Peyer's patch (tissue), 4 donors: Measurements from ENCODE around the gene GFPT2. TPM values are rescaled to one million over a fixed set of nuclear protein-coding genes. Genes with fewer than 3 reads are reported as not detected.

ENCODE experiments used
- DNase-seq, 3 donors: peaks; one replicate each; pipeline ENCODE4 v3.0.0-alpha.2; 2017 to 2019
- H3K27ac ChIP-seq, 4 donors: fragments of 200-600 bp; sonication (generic); one replicate each; pipeline ENCODE4 v1.5.1; 2016 to 2019
- H3K27me3 ChIP-seq, 2 donors: fragments of 200-600 bp; sonication (generic); one replicate each; pipeline ENCODE4 v1.5.1; 2019
- H3K36me3 ChIP-seq, 3 donors: fragments of 200-600 bp; sonication (generic); one replicate each; pipeline ENCODE4 v1.5.1; 2016 to 2019
- H3K4me1 ChIP-seq, 4 donors: fragments of 200-600 bp; sonication (generic); one replicate each; pipeline ENCODE4 v1.5.1; 2016 to 2019
- H3K4me3 ChIP-seq, 4 donors: fragments of 200-600 bp; sonication (generic); 1 replicate in 3 of 4; 2 replicates in 1 of 4; pipeline ENCODE4 v1.5.1; 2016 to 2019; ENCODE audit warnings: mild to moderate bottlenecking in 1 of 4
- H3K9me3 ChIP-seq, 4 donors: fragments of 200-600 bp; sonication (generic); one replicate each; pipeline ENCODE4 v1.5.1; 2016 to 2019; ENCODE audit warnings: mild to moderate bottlenecking in 1 of 4
- POLR2A ChIP-seq, 2 donors: fragments of 450-650 bp; IDR thresholded peaks; one replicate each; pipeline ENCODE4 v1.5.1; 2017; ENCODE audit warnings: antibody characterized with exemption in 2 of 2, mild to moderate bottlenecking in 2 of 2, moderate library complexity in 2 of 2
- total RNA-seq, 4 donors: library from RNA; depleted of rRNA; stranded (reverse); fragments of >200 nt; gene quantifications; one replicate each; pipeline ENCODE4 v1.1.0, GENCODE V29; 2016
- TF ChIP-seq, protein P1 (sequence below), 6 experiments: fragments of 450-650 bp in 4 of 6; fragments of 200-600 bp in 2 of 6; sonication (generic) in 1 of 6; IDR thresholded peaks; one replicate each; pipeline ENCODE4 v1.5.1; 2017 to 2019; ENCODE audit warnings: antibody characterized with exemption in 6 of 6, mild to moderate bottlenecking in 3 of 6, moderate library complexity in 1 of 6

GFPT2 gene
- total RNA-seq, 4 donors from 2014 or later: 4.9 to 86.6 (median 13.1) TPM

DNA sequence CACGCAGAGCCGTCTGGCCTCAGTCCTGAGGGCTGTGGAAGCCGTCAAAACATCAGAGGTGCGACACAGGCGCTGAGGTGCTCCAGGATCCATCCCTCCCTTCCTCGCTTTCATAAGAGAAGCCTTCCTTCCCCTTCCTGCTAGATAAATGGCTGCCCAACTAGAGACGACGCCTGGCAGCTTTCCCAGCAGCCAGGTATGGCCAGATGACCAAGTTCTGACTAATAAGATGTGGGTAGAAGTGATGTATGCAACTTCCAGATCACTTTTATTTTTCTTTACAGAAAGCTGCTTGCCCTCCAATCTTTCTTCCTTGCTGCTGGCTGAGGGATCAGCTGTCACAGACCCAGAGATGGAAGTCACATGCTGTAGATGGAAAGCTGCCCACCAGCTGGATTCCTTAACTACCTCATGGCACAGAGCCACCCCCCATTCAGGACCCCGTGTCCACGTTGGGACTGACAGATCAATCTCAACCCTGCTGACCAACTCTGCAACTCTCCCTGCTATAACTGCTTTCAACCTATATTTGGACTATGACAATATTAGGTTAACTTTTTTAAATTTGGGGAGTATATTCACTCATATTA lies 70.0 kb downstream of the GFPT2 start:
- no peak overlapping the region for H3K4me3 ChIP-seq
- no peak for DNase-seq
- H3K27me3 ChIP-seq: no peaks in the 10 kb centered on the region
- H3K36me3 ChIP-seq: peaks cover 0 to 46% (median 0%) of the 10 kb centered on the region in 3 donors
- H3K9me3 ChIP-seq: peaks cover 0 to 3% (median 0%) of the 10 kb centered on the region in 4 donors
- TF ChIP-seq, protein P1, sequence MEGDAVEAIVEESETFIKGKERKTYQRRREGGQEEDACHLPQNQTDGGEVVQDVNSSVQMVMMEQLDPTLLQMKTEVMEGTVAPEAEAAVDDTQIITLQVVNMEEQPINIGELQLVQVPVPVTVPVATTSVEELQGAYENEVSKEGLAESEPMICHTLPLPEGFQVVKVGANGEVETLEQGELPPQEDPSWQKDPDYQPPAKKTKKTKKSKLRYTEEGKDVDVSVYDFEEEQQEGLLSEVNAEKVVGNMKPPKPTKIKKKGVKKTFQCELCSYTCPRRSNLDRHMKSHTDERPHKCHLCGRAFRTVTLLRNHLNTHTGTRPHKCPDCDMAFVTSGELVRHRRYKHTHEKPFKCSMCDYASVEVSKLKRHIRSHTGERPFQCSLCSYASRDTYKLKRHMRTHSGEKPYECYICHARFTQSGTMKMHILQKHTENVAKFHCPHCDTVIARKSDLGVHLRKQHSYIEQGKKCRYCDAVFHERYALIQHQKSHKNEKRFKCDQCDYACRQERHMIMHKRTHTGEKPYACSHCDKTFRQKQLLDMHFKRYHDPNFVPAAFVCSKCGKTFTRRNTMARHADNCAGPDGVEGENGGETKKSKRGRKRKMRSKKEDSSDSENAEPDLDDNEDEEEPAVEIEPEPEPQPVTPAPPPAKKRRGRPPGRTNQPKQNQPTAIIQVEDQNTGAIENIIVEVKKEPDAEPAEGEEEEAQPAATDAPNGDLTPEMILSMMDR (IDR thresholded peaks at IDR 0.05): no peak
- no peak for TF ChIP-seq POLR2A (IDR thresholded peaks at IDR 0.05)
- H3K4me1 ChIP-seq: no peaks in the 10 kb centered on the region
- H3K27ac ChIP-seq: no peak overlapping the region

DNA sequence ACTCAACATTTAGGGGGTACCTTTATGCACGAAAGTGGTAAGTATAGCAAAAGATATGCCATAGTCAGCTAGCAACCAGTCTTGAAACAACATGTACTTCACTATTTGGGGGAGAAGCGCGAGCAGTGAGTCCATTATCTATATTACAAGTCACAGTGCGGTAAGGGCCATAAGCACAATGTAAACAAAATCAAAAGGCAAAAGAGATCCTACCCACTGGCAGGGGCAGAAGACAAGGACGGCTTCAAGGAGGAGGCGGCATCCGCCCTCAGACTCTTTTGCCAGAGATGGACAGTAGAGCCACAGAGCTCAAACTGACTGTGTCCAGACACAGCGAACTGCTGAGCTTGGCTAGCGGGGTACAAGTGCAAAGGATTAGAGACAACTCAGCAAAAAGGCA lies 70.9 kb downstream of the GFPT2 start:
- Histone ChIP-seq H3K36me3 (peaks cover 0 to 54% (median 0%) of the 10 kb centered on the region in 3 donors), H3K27me3 (no peaks in the 10 kb centered on the region), H3K4me1 (no peaks in the 10 kb centered on the region), H3K9me3 (peaks cover 0 to 3% (median 0%) of the 10 kb centered on the region in 4 donors), H3K27ac (no peak overlapping the region), H3K4me3 (no peak overlapping the region)
- no peak for DNase-seq
- TF ChIP-seq, protein P1 (IDR thresholded peaks at IDR 0.05): no peak
- no peak for TF ChIP-seq POLR2A (IDR thresholded peaks at IDR 0.05)

DNA sequence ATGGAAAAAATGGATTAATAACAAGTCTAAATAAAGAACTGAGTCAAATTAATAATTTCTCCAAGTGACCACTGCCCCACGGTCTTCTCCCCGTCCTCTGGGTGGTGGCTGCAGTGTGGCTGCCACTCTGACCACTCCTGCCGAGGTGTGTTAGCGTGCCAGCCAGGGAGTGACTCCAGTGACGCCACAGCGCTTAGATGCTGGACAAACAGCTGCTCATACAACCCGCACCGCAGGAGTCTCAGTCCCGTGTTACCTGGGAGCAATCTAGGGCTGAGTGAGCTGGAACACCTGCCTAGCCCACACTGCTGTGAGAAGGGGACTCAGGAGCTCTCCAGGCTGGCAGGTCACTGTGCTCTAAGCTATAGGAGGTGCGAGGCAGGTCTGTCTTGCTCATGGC lies 71.4 kb downstream of the GFPT2 start:
- no peak for DNase-seq
- H3K27ac ChIP-seq: no peak overlapping the region
- peaks cover 0 to 60% (median 0%) of the 10 kb centered on the region in 3 donors for H3K36me3 ChIP-seq
- H3K4me3 ChIP-seq: no peak overlapping the region
- no peaks in the 10 kb centered on the region for H3K4me1 ChIP-seq
- no peaks in the 10 kb centered on the region for H3K27me3 ChIP-seq
- peaks cover 0 to 3% (median 0%) of the 10 kb centered on the region in 4 donors for H3K9me3 ChIP-seq
- TF ChIP-seq POLR2A (IDR thresholded peaks at IDR 0.05): no peak
- TF ChIP-seq, protein P1 (IDR thresholded peaks at IDR 0.05): no peak

DNA sequence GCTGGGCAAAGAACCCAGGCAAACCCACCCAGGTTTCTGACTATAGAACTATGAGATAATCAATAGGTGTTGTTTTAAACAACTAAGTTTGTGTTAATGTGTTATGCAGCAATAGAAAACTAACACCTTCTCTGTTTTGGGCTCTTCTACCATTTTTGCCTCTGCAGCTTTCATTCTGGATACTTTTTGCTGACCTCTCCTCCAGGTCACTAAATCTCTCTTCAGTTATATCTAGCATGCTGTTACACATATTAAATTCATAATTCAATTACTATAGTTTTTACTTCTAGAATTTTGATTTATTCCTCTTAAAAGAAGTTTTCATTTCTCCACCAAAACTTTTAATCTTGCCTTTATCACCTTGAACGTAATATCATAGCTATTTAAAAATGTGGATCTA lies 78.4 kb downstream of the GFPT2 start:
- Histone ChIP-seq H3K4me1 (no peaks in the 10 kb centered on the region), H3K27me3 (no peaks in the 10 kb centered on the region), H3K9me3 (peaks cover 0 to 18% (median 4%) of the 10 kb centered on the region in 4 donors), H3K4me3 (no peak overlapping the region), H3K36me3 (peaks cover 0 to 57% (median 0%) of the 10 kb centered on the region in 3 donors), H3K27ac (no peak overlapping the region)
- TF ChIP-seq, protein P1 (IDR thresholded peaks at IDR 0.05): no peak
- TF ChIP-seq POLR2A (IDR thresholded peaks at IDR 0.05): no peak
- DNase-seq: no peak

DNA sequence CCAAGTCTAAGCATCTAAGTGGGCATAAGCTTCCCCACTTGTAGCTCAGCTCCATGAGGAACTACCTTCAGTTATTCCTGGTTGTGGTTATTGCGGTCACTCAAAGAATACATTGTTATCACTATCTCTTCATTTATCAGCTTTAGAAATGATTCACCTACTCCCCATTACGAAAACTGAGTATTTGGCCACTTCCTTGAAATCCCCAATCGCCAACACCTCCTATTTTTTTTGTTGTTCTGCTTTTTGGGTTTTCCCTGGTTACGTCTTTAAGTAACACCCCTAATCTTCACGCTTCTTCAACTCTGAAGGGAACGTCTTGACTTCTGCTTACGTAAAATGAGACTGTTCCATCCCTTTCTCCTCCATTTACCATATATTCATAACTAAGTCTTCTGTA lies 81.9 kb downstream of the GFPT2 start:
- DNase-seq: no peak
- H3K4me3 ChIP-seq: no peak overlapping the region
- no peaks in the 10 kb centered on the region for H3K4me1 ChIP-seq
- H3K27ac ChIP-seq: no peak overlapping the region
- TF ChIP-seq, protein P1 (IDR thresholded peaks at IDR 0.05): no peak
- TF ChIP-seq POLR2A (IDR thresholded peaks at IDR 0.05): no peak
- no peaks in the 10 kb centered on the region for H3K27me3 ChIP-seq
- peaks cover 0 to 43% (median 4%) of the 10 kb centered on the region in 4 donors for H3K9me3 ChIP-seq
- peaks cover 0 to 54% (median 4%) of the 10 kb centered on the region in 3 donors for H3K36me3 ChIP-seq
